Stomach (tissue), 4 donors: ENCODE measurements around the gene CCDC24.

ENCODE experiments used
- EP300 ChIP-seq: sonication (generic); formaldehyde crosslinking; IDR thresholded peaks from one replicate; pipeline ENCODE4 v1.6.1; 2017; ENCODE audit warnings: antibody characterized with exemption
- POLR2A ChIP-seq, 4 donors: fragments of 450-650 bp; IDR thresholded peaks; one replicate each; pipeline ENCODE4 v1.6.1; 2016; ENCODE audit warnings: antibody characterized with exemption in 4 of 4, control low read depth in 2 of 4, mild to moderate bottlenecking in 1 of 4, moderate library complexity in 1 of 4
- TF ChIP-seq, protein P1 (sequence below), 7 experiments: fragments of 450-650 bp in 4 of 7; fragments of 200-600 bp in 3 of 7; sonication (generic) in 3 of 7; IDR thresholded peaks; one replicate each; pipeline ENCODE4 v1.5.1; 2016 to 2019; ENCODE audit warnings: antibody characterized with exemption in 7 of 7, control low read depth in 2 of 7, mild to moderate bottlenecking in 1 of 7

DNA sequence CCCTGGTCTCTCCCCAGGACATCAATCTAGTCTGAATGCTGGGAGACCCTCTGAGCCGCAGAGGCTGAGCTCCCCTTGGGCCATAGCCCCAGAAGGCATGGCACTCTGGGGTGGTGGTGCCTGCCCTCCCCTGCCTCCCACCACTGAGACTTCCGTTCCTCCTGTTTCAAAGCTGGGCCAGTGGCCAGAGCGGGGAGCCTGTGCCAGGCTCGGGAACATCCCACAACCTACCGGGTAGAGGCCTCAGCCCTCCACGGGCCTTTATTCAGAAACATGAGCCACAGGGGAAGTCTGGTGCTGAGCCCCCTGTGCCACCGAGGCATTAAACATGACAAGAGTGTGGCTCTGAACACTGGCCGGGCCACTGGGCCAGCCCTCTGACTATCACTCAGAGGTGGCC, 8.1 kb downstream of the CCDC24 start:
- TF ChIP-seq, protein P1, sequence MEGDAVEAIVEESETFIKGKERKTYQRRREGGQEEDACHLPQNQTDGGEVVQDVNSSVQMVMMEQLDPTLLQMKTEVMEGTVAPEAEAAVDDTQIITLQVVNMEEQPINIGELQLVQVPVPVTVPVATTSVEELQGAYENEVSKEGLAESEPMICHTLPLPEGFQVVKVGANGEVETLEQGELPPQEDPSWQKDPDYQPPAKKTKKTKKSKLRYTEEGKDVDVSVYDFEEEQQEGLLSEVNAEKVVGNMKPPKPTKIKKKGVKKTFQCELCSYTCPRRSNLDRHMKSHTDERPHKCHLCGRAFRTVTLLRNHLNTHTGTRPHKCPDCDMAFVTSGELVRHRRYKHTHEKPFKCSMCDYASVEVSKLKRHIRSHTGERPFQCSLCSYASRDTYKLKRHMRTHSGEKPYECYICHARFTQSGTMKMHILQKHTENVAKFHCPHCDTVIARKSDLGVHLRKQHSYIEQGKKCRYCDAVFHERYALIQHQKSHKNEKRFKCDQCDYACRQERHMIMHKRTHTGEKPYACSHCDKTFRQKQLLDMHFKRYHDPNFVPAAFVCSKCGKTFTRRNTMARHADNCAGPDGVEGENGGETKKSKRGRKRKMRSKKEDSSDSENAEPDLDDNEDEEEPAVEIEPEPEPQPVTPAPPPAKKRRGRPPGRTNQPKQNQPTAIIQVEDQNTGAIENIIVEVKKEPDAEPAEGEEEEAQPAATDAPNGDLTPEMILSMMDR (IDR thresholded peaks at IDR 0.05), result no peak
- TF ChIP-seq POLR2A (IDR thresholded peaks at IDR 0.05), result no peak
- TF ChIP-seq EP300, result no peak
